Panc1 (cell line): ENCODE data around the gene TNN.

ENCODE experiments used
- CTCF ChIP-seq: fragments of 450-650 bp; IDR thresholded peaks from 2 replicates; pipeline ENCODE4 v1.5.1; 2017; ENCODE audit warnings: mild to moderate bottlenecking
- POLR2AphosphoS5 ChIP-seq: IDR thresholded peaks from 2 replicates; pipeline ENCODE4 v1.6.1; 2012; ENCODE audit warnings: mild to moderate bottlenecking, low read depth, low read length, moderate library complexity
- SIN3A ChIP-seq: IDR thresholded peaks from 2 replicates; pipeline ENCODE4 v1.6.1; 2012; ENCODE audit warnings: low read depth, mild to moderate bottlenecking, low read length, moderate library complexity, borderline replicate concordance; ENCODE audit not compliant: insufficient read depth
- TCF7L2 ChIP-seq: IDR thresholded peaks from 2 replicates; pipeline ENCODE4 v1.6.1; 2011; ENCODE audit warnings: mild to moderate bottlenecking, low read depth, low read length, inconsistent platforms

- TF ChIP-seq CTCF (no peak), SIN3A (no peak), POLR2AphosphoS5 (no peak), TCF7L2 (no peak)
Measured at GRCh38 chr1:175127565-175127964, 59.9 kb downstream of the TNN start.
